K562 (cell line): ENCODE measurements around the gene OR1J4. TPM values are rescaled to one million over a fixed set of nuclear protein-coding genes. Genes with fewer than 3 reads are reported as not detected.
"Not testable (repeated sequence)": the region's sequence is repeated elsewhere in the genome, so short reads cannot be mapped to it uniquely, and the experiment has no call there.

ENCODE experiments used
- ATAC-seq: fragments of 200-7000 bp; cut with Tn5 transposase; 3 replicates; pipeline ENCODE4 v1.9.1; 2020; ENCODE audit warnings: moderate library complexity
- BruUV-seq: library from RNA; stranded (reverse); fragments of 400-500 nt; replicated peaks from 2 replicates; lab custom pipeline; 2021; lab: Mats Ljungman, UMichigan
- CTCF ChIA-PET: fragments of 300-600 bp; formaldehyde crosslinking; extraction: SDS; loops from one replicate; lab custom pipeline; 2021; ENCODE audit warnings: low intra/inter-chr PET ratio; lab: Yijun Ruan, JAX
- POLR2A ChIA-PET: fragments of 300-600, 350-650 bp; sonication (Branson Sonifier 250); formaldehyde crosslinking; extraction: SDS; loops from one replicate; lab custom pipeline; 2021; ENCODE audit warnings: antibody characterized with exemption, inconsistent platforms; lab: Yijun Ruan, JAX
- DNase-seq, 4 experiments: peaks; one replicate each; pipeline versions ENCODE4 v3.0.0 to v3.0.0-alpha.2; 2011 to 2018; ENCODE audit warnings: low spot score in 3 of 4, mixed read lengths in 3 of 4; ENCODE audit errors: extremely low read depth in 1 of 4
- FAIRE-seq: peaks from 2 replicates; lab custom pipeline; 2011; peaks lifted over from hg19 to GRCh38; lab: Jason Lieb, UNC
- H2AFZ ChIP-seq: 2 replicates; pipeline ENCODE4 v1.6.0; 2011; ENCODE audit warnings: low read depth, low read length, control low read depth, inconsistent platforms
- H3K27ac ChIP-seq: fragments of 200-600 bp; 3 replicates; pipeline ENCODE4 v1.8.0; 2011; ENCODE audit warnings: low read depth, mild to moderate bottlenecking, control low read depth, inconsistent platforms, low read length, moderate library complexity, mixed read lengths; ENCODE audit errors: extremely low read depth
- H3K27me3 ChIP-seq, 2 experiments: fragments of 300-600 bp in 1 of 2; 2 replicates in 1 of 2; 3 replicates in 1 of 2; pipeline versions ENCODE4 v1.6.0 to v1.8.0; 2011; ENCODE audit warnings: inconsistent platforms in 2 of 2, low read length in 2 of 2, mild to moderate bottlenecking in 1 of 2, mixed read lengths in 1 of 2, moderate library complexity in 1 of 2; ENCODE audit not compliant: control insufficient read depth in 2 of 2, insufficient read depth in 2 of 2
- H3K36me3 ChIP-seq: fragments of 300-600 bp; 3 replicates; pipeline ENCODE4 v1.8.0; 2011; ENCODE audit warnings: mild to moderate bottlenecking, low read length, inconsistent platforms; ENCODE audit not compliant: control insufficient read depth, insufficient read depth
- H3K4me1 ChIP-seq, 2 experiments: fragments of 200-600 bp in 1 of 2; replicated peaks in 1 of 2; 2 replicates in 1 of 2; 3 replicates in 1 of 2; pipeline versions ENCODE4 v1.5.1 to v1.8.0; 2011; ENCODE audit warnings: inconsistent platforms in 2 of 2, low read length in 2 of 2, mild to moderate bottlenecking in 1 of 2, mixed read lengths in 1 of 2, moderate library complexity in 1 of 2; ENCODE audit not compliant: control insufficient read depth in 2 of 2, insufficient read depth in 2 of 2
- H3K4me2 ChIP-seq: 2 replicates; pipeline ENCODE4 v1.6.1; 2011; ENCODE audit warnings: low read length, control low read depth, inconsistent platforms, mixed read lengths; ENCODE audit not compliant: insufficient read depth
- H3K4me3 ChIP-seq: fragments of 200-600 bp; sonication (generic), shearing (Covaris generic); 2 replicates; pipeline ENCODE4 v1.5.1; 2016; ENCODE audit warnings: control low read depth, inconsistent platforms
- H3K79me2 ChIP-seq: fragments of 200-600 bp; 3 replicates; pipeline ENCODE4 v1.8.0; 2011; ENCODE audit warnings: low read length, inconsistent platforms; ENCODE audit not compliant: control insufficient read depth, insufficient read depth
- H3K9ac ChIP-seq, 2 experiments: 2 replicates each; pipeline versions ENCODE4 v1.6.0 to v1.6.1; 2011; ENCODE audit warnings: low read depth in 2 of 2, low read length in 2 of 2, control low read depth in 1 of 2, inconsistent platforms in 1 of 2, mild to moderate bottlenecking in 1 of 2, mixed read lengths in 1 of 2; ENCODE audit not compliant: insufficient read depth in 1 of 2
- H3K9me1 ChIP-seq: one replicate; pipeline ENCODE4 v1.6.0; 2011; ENCODE audit warnings: inconsistent platforms, mild to moderate bottlenecking, low read length, moderate library complexity; ENCODE audit not compliant: control insufficient read depth, insufficient read depth
- H3K9me3 ChIP-seq: replicated peaks from 2 replicates; pipeline ENCODE4 v1.5.1; 2011; ENCODE audit warnings: low read depth, low read length, inconsistent platforms; ENCODE audit not compliant: control insufficient read depth, insufficient read depth
- H4K20me1 ChIP-seq: replicated peaks from 2 replicates; pipeline ENCODE4 v1.6.1; 2011; ENCODE audit warnings: low read length, inconsistent platforms, mixed read lengths; ENCODE audit not compliant: control insufficient read depth, insufficient read depth
- ATF7 ChIP-seq: fragments of 450-650 bp; IDR thresholded peaks from 2 replicates; pipeline ENCODE4 v1.7.1; 2014; ENCODE audit warnings: mild to moderate bottlenecking, moderate library complexity
- FOXA3 ChIP-seq, 2 experiments: fragments of 450-650 bp in 1 of 2; sonication (generic) in 1 of 2; formaldehyde crosslinking; IDR thresholded peaks in 1 of 2; conservative IDR thresholded peaks in 1 of 2; 2 replicates each; pipeline versions ENCODE4 v1.4.0 to v1.8.0; 2020 to 2022; ENCODE audit warnings: mild to moderate bottlenecking in 2 of 2, missing genetic modification reagents in 1 of 2
- FOXK2 ChIP-seq, 2 experiments: fragments of 450-650 bp; IDR thresholded peaks in 1 of 2; conservative IDR thresholded peaks in 1 of 2; 2 replicates each; pipeline ENCODE4 v1.6.1; 2016; ENCODE audit warnings: low read depth in 2 of 2, mild to moderate bottlenecking in 1 of 2
- HNRNPK ChIP-seq: fragments of 200-400 bp; formaldehyde crosslinking; IDR thresholded peaks from one replicate; pipeline ENCODE4 v1.6.1; 2018; ENCODE audit warnings: mild to moderate bottlenecking, low read depth, low read length; ENCODE audit not compliant: poor library complexity, severe bottlenecking
- WGBS: fragments of 100-300 bp; shearing (Covaris generic); methylation state at CpG from one replicate; pipeline ENCODE4 v1.1.6; 2016; ENCODE audit warnings: low coverage, mixed read lengths; ENCODE audit not compliant: insufficient coverage; ENCODE audit errors: missing lambda C conversion rate; 5-methylcytosine and 5-hydroxymethylcytosine counted together
- in situ Hi-C: fragments of 300-500 bp; cut with MboI; formaldehyde crosslinking; loops from 4 replicates; pipeline ENCODE4 v1.15.0; 2018; ENCODE audit warnings: inconsistent platforms, mixed read lengths
- intact Hi-C: fragments of 100-400 bp; cut with micrococcal nuclease; formaldehyde crosslinking; loops from 2 replicates; pipeline ENCODE4 v1.14.2; 2022
- polyA plus RNA-seq, 8 experiments: library from polyadenylated mRNA; depleted of rRNA in 4 of 8; stranded (reverse) in 5 of 8; unstranded in 3 of 8; fragments of >200 nt; fragmentation: Nextera tagmentation in 2 of 8; fragmentation: Illumina TruSeq in 1 of 8; extraction: Ambion mirVana in 2 of 8; extraction: Trizol in 1 of 8; gene quantifications; 2 replicates each; pipeline versions ENCODE4 v1.2.1 to v1.2.3, GENCODE V29; 2011 to 2014; ENCODE audit warnings: inconsistent platforms in 1 of 8, missing spikeins in 1 of 8
- total RNA-seq, 7 experiments: library from RNA; depleted of rRNA in 6 of 7; stranded (reverse); fragments of >200 nt in 6 of 7; fragmentation: Illumina TruSeq in 2 of 7; extraction: Trizol in 2 of 7; gene quantifications; 2 replicates each; pipeline versions ENCODE4 v1.2.1 to v1.2.3, GENCODE V29; 2011 to 2021; ENCODE audit warnings: low replicate concordance in 1 of 7

The OR1J4 gene
- total and polyA plus RNA-seq, 9 of the 15 experiments (the other 6 are each of a cell fraction or from before 2014, with no cell fraction given), result not detected

GRCh38 chr9:122531157-122531556 lies 12.2 kb downstream of the OR1J4 start:
- H3K9me3 ChIP-seq, H2AFZ ChIP-seq, H3K4me1 ChIP-seq, CTCF ChIA-PET, FAIRE-seq, H3K36me3 ChIP-seq, H3K9ac ChIP-seq, H3K4me3 ChIP-seq, in situ Hi-C loops, H4K20me1 ChIP-seq, BruUV-seq, H3K27ac ChIP-seq, H3K9me1 ChIP-seq, intact Hi-C loops, H3K79me2 ChIP-seq, H3K4me2 ChIP-seq, ATAC-seq, H3K27me3 ChIP-seq: not testable (repeated sequence)
- 6% methylated on average over 2 of the region's 4 CpGs for WGBS
- peak in 1 of 4 experiments; percentile 3 for DNase-seq
- POLR2A ChIA-PET, result interaction anchor here (1.1 kb wide), 1 partner anchor 10 kb away, joined by 4 read pairs; no protein-coding TSS in a partner anchor
- TF ChIP-seq FOXA3 (CRISPR knock-in tag; conservative IDR thresholded peaks at IDR 0.05 in 1 of 2, IDR thresholded peaks at IDR 0.05 in 1 of 2) (peak in 1 of 2 experiments; percentile 60; a peak in 1 of 4 replicates), FOXK2 (conservative IDR thresholded peaks at IDR 0.05 in 1 of 2, IDR thresholded peaks at IDR 0.05 in 1 of 2; ENCODE audit: low read depth in 2 of 2) (peak; percentile 60 to 76; a peak in 3 of 4 replicates)

- Histone ChIP-seq H3K9me1 (no peaks in the 10 kb centered on the region), H3K4me1 (no peaks in the 10 kb centered on the region; a peak in 1 of 5 replicates), H3K36me3 (no peaks in the 10 kb centered on the region), H2AFZ (no peak overlapping the region), H3K9me3 (no peaks in the 10 kb centered on the region), H4K20me1 (no peaks in the 10 kb centered on the region), H3K9ac (no peak overlapping the region), H3K27ac (no peak overlapping the region)
- in situ Hi-C loops, result no loop called here
- WGBS, result 0% methylated on average over 1 of the region's 1 CpG
- ChIA-PET POLR2A (no interaction called here), CTCF (no interaction called here)
- FAIRE-seq (no peak), DNase-seq (no peak)
- TF ChIP-seq ATF7, result 0 out of 2 replicates have a peak, but pooled peaks have one; percentile 14
- no peak for TF ChIP-seq HNRNPK
- TF ChIP-seq, all 486 proteins: peak for 1
- Histone ChIP-seq H3K27me3 (no peaks in the 10 kb centered on the region), H3K4me2 (no peak overlapping the region), H3K4me3 (no peak overlapping the region), H3K79me2 (no peaks in the 10 kb centered on the region)
- BruUV-seq, result no TSS peak
- intact Hi-C loops, result no loop called here
- no peak for ATAC-seq
These were observed 17.2 kb downstream of the OR1J4 start for GRCh38 chr9:122536134-122536533.

- FAIRE-seq, ATAC-seq, H3K27me3 ChIP-seq, H3K9ac ChIP-seq, H3K36me3 ChIP-seq, CTCF ChIA-PET, H3K4me3 ChIP-seq, H3K4me2 ChIP-seq, BruUV-seq, H3K4me1 ChIP-seq, H3K79me2 ChIP-seq, in situ Hi-C loops, H4K20me1 ChIP-seq, H3K27ac ChIP-seq, H3K9me1 ChIP-seq, DNase-seq, H2AFZ ChIP-seq, intact Hi-C loops, H3K9me3 ChIP-seq, POLR2A ChIA-PET: not testable (repeated sequence)
- WGBS, result 5% methylated on average over 7 of the region's 7 CpGs
These were observed 18.1 kb downstream of the OR1J4 start for GRCh38 chr9:122537066-122537465.
